Effector memory CD4-positive, alpha-beta T cell (primary cell): ENCODE results near the gene CYP51A1.
"Not testable (repeated sequence)": the region's sequence is repeated elsewhere in the genome, so short reads cannot be mapped to it uniquely, and the experiment has no call there.

Experiments used
- DNase-seq, 3 donors: peaks; one replicate each; pipeline ENCODE4 v3.0.0-alpha.2; 2020
- H3K27ac ChIP-seq: 2 replicates; pipeline ENCODE4 v1.7.0; 2013; ENCODE audit warnings: mild to moderate bottlenecking, low read length, moderate library complexity; ENCODE audit not compliant: insufficient read depth, poor library complexity, severe bottlenecking
- H3K27me3 ChIP-seq: replicated peaks from 2 replicates; pipeline ENCODE4 v1.7.0; 2013; ENCODE audit warnings: mild to moderate bottlenecking, low read length; ENCODE audit not compliant: insufficient read depth, control insufficient read depth, poor library complexity, severe bottlenecking
- H3K36me3 ChIP-seq: 2 replicates; pipeline ENCODE4 v1.7.0; 2013; ENCODE audit warnings: mild to moderate bottlenecking, low read length, moderate library complexity; ENCODE audit not compliant: control insufficient read depth, insufficient read depth
- H3K4me1 ChIP-seq: 2 replicates; pipeline ENCODE4 v1.7.0; 2013; ENCODE audit warnings: low read length, mild to moderate bottlenecking; ENCODE audit not compliant: control insufficient read depth, insufficient read depth, poor library complexity, severe bottlenecking
- H3K4me3 ChIP-seq: 2 replicates; pipeline ENCODE4 v1.7.0; 2013; ENCODE audit warnings: low read length, low read depth, mild to moderate bottlenecking; ENCODE audit not compliant: insufficient read depth, poor library complexity, severe bottlenecking
- H3K9me3 ChIP-seq: 2 replicates; pipeline ENCODE4 v1.7.0; 2013; ENCODE audit warnings: mild to moderate bottlenecking, low read length, moderate library complexity; ENCODE audit not compliant: control insufficient read depth
- total RNA-seq, 3 donors: gene quantifications; one replicate each; lab custom pipeline; 2026; lab: John Stamatoyannopoulos, UW

CYP51A1 gene
- total RNA-seq, result 4.1 to 8.0 (median 5.2) reads per million in 3 donors

GRCh38 chr7:92134271-92135051 is at the start of gene CYP51A1:
TSS of gene CYP51A1 (minus strand) at chr7:92134477. CDS start at chr7:92134364, 113 bp downstream.
- peak; percentile 85 to 92 (median 90) for DNase-seq
- H3K27ac ChIP-seq, result peak within 1 kb of the TSS; percentile 86
- peak within 1 kb of the TSS; percentile 95 for H3K4me3 ChIP-seq
- H3K4me1 ChIP-seq, result peaks cover 9% of the 10 kb centered on the region
- no peaks in the 10 kb centered on the region for H3K36me3 ChIP-seq
- no peaks in the 10 kb centered on the region for H3K27me3 ChIP-seq
- no peaks in the 10 kb centered on the region for H3K9me3 ChIP-seq

- peak within 1 kb of the TSS; percentile 52 for H3K4me3 ChIP-seq
- H3K4me1 ChIP-seq, result no peaks in the 10 kb centered on the region
- no peaks in the 10 kb centered on the region for H3K9me3 ChIP-seq
- peak; percentile 75 to 82 (median 77) for DNase-seq
- no peak within 1 kb of the TSS for H3K27ac ChIP-seq
- H3K36me3 ChIP-seq, result no peaks in the 10 kb centered on the region
- no peaks in the 10 kb centered on the region for H3K27me3 ChIP-seq
Observed at GRCh38 chr7:92178928-92179924, 44.9 kb upstream of the CYP51A1 start, which contains the start of gene LRRD1. TSS of gene LRRD1 (minus strand) at chr7:92179142. CDS start at chr7:92165202, 13,940 bp downstream.

GRCh38 chr7:92177362-92177761 is 43.1 kb upstream of the CYP51A1 start:
- Histone ChIP-seq H3K9me3 (no peaks in the 10 kb centered on the region), H3K36me3 (no peaks in the 10 kb centered on the region), H3K27me3 (no peaks in the 10 kb centered on the region), H3K4me1 (no peaks in the 10 kb centered on the region), H3K27ac (no peak overlapping the region), H3K4me3 (no peak overlapping the region)
- DNase-seq, result no peak

- H3K27me3 ChIP-seq, H3K36me3 ChIP-seq, H3K4me3 ChIP-seq, DNase-seq, H3K9me3 ChIP-seq, H3K27ac ChIP-seq, H3K4me1 ChIP-seq: not testable (repeated sequence)
Observed at GRCh38 chr7:92169529-92169928, 35.3 kb upstream of the CYP51A1 start.

- H3K4me3 ChIP-seq, result no peak overlapping the region
- DNase-seq, result no peak
- no peaks in the 10 kb centered on the region for H3K4me1 ChIP-seq
- no peaks in the 10 kb centered on the region for H3K27me3 ChIP-seq
- H3K9me3 ChIP-seq, result no peaks in the 10 kb centered on the region
- no peak overlapping the region for H3K27ac ChIP-seq
- H3K36me3 ChIP-seq, result no peaks in the 10 kb centered on the region
Observed at GRCh38 chr7:92161271-92161670, 27.0 kb upstream of the CYP51A1 start.

- Histone ChIP-seq H3K4me3 (no peak overlapping the region), H3K36me3 (no peaks in the 10 kb centered on the region), H3K9me3 (no peaks in the 10 kb centered on the region), H3K27ac (no peak overlapping the region), H3K27me3 (no peaks in the 10 kb centered on the region), H3K4me1 (no peaks in the 10 kb centered on the region)
- no peak for DNase-seq
Observed at GRCh38 chr7:92158660-92159575, 24.6 kb upstream of the CYP51A1 start.

GRCh38 chr7:92156990-92157389 is 22.7 kb upstream of the CYP51A1 start:
- no peaks in the 10 kb centered on the region for H3K27me3 ChIP-seq
- no peak overlapping the region for H3K27ac ChIP-seq
- no peaks in the 10 kb centered on the region for H3K36me3 ChIP-seq
- no peaks in the 10 kb centered on the region for H3K4me1 ChIP-seq
- H3K4me3 ChIP-seq, result no peak overlapping the region
- H3K9me3 ChIP-seq, result no peaks in the 10 kb centered on the region
- no peak for DNase-seq

- Histone ChIP-seq H3K9me3 (no peaks in the 10 kb centered on the region), H3K27me3 (no peaks in the 10 kb centered on the region), H3K27ac (no peak overlapping the region), H3K4me3 (no peak overlapping the region), H3K4me1 (no peaks in the 10 kb centered on the region), H3K36me3 (no peaks in the 10 kb centered on the region)
- no peak for DNase-seq
Observed at GRCh38 chr7:92155108-92155739, 20.9 kb upstream of the CYP51A1 start.

- no peak overlapping the region for H3K27ac ChIP-seq
- no peaks in the 10 kb centered on the region for H3K4me1 ChIP-seq
- DNase-seq, result no peak
- no peak overlapping the region for H3K4me3 ChIP-seq
- no peaks in the 10 kb centered on the region for H3K36me3 ChIP-seq
- H3K9me3 ChIP-seq, result no peaks in the 10 kb centered on the region
- H3K27me3 ChIP-seq, result no peaks in the 10 kb centered on the region
Observed at GRCh38 chr7:92150450-92151017, 16.3 kb upstream of the CYP51A1 start.
